ENCODE data around the gene PITX1.

Gene PITX1

DNA sequence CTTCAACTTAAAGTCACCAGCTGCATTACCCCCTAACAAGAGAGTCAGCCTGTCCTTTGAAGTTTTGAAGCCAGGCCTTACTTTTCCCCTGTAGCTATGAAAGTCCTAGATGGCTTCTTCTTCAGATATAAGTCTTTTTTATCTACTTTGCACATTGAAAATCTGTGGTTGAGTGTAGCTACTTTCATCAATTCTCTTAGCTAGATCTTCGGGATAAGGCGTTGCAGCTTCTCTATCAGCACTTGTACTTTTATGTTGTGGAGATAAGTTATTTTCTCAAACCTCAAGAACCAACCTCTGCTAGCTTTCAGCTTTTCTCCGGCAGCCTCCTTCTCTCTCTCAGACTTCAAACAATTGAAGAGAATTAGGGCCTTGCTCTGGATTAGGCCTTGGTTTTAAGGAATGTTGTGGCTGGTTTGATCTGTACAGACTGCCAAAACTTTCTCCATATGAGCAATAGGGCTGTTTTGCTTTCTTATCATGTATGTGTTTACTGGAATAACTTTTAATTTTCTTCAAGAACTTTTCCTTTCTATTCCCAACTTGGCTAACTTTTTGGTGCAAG lies 44.7 kb downstream of the PITX1 start:
- TF ChIP-seq EGR1 (IDR thresholded peaks at IDR 0.05): no peak
- TF ChIP-seq TEAD4 (IDR thresholded peaks at IDR 0.05): no peak

DNA sequence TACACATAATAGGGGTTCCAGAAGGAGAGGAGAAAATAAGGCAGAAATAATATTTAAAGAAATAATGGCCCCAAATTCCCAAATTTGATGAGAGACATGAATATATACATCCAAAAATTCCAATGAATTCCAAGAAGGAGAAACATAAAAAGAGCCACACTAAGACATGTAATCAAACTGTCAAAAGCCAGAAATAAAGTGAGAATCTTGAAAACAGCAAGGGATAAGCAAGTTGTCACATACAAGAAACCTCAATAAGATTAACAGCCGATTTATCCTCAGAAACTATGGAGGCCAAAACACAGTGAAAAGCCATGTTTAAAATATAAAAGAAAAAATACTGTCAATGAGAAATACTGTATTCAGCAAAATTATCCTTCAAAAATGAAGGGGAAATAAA lies 51.8 kb downstream of the PITX1 start:
- TF ChIP-seq EP300 (IDR thresholded peaks at IDR 0.05; ENCODE audit: borderline replicate concordance) (no peak), FOXM1 (IDR thresholded peaks at IDR 0.05; ENCODE audit: borderline replicate concordance, low read depth) (no peak), TEAD4 (IDR thresholded peaks at IDR 0.05) (no peak), NFIC (IDR thresholded peaks at IDR 0.05) (no peak), MAX (IDR thresholded peaks at IDR 0.05) (no peak), ZBTB7A (IDR thresholded peaks at IDR 0.05; ENCODE audit: low read depth) (no peak), TAF1 (IDR thresholded peaks at IDR 0.05; ENCODE audit: low read depth) (no peak), EGR1 (IDR thresholded peaks at IDR 0.05) (no peak), CEBPB (IDR thresholded peaks at IDR 0.05) (no peak), RAD21 (IDR thresholded peaks at IDR 0.05; ENCODE audit: low read depth) (no peak), REST (IDR thresholded peaks at IDR 0.05; ENCODE audit: low read depth) (no peak), TCF12 (IDR thresholded peaks at IDR 0.05; ENCODE audit: low read depth) (no peak), YY1 (IDR thresholded peaks at IDR 0.05; ENCODE audit: low read depth) (no peak), CREB1 (IDR thresholded peaks at IDR 0.05; ENCODE audit: low read depth) (no peak)
- TF ChIP-seq, protein P1, sequence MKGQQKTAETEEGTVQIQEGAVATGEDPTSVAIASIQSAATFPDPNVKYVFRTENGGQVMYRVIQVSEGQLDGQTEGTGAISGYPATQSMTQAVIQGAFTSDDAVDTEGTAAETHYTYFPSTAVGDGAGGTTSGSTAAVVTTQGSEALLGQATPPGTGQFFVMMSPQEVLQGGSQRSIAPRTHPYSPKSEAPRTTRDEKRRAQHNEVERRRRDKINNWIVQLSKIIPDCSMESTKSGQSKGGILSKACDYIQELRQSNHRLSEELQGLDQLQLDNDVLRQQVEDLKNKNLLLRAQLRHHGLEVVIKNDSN (IDR thresholded peaks at IDR 0.05): no peak

- TF ChIP-seq NFIC (IDR thresholded peaks at IDR 0.05) (no peak), CREB1 (IDR thresholded peaks at IDR 0.05; ENCODE audit: low read depth) (no peak), RAD21 (IDR thresholded peaks at IDR 0.05; ENCODE audit: low read depth) (no peak), TAF1 (IDR thresholded peaks at IDR 0.05; ENCODE audit: low read depth) (no peak), TCF12 (IDR thresholded peaks at IDR 0.05; ENCODE audit: low read depth) (no peak), EP300 (IDR thresholded peaks at IDR 0.05; ENCODE audit: borderline replicate concordance) (no peak), FOXM1 (IDR thresholded peaks at IDR 0.05; ENCODE audit: borderline replicate concordance, low read depth) (no peak), TEAD4 (IDR thresholded peaks at IDR 0.05) (no peak), MAX (IDR thresholded peaks at IDR 0.05) (no peak), REST (IDR thresholded peaks at IDR 0.05; ENCODE audit: low read depth) (no peak), YY1 (IDR thresholded peaks at IDR 0.05; ENCODE audit: low read depth) (no peak)
These were observed 54.6 kb downstream of the PITX1 start for GRCh38 chr5:134979416-134979815.
